COLO668 (cell line): ENCODE data around the gene NAV1.
A peak's percentile ranks its signal among the peaks of the same experiment; 100 is the strongest.
"Not testable (repeated sequence)": the region's sequence is repeated elsewhere in the genome, so short reads cannot be mapped to it uniquely, and the experiment has no call there.

Source experiments
- DNase-seq: peaks from one replicate; lab custom pipeline; 2025; ENCODE audit not compliant: unreplicated experiment; lab: John Stamatoyannopoulos, UW

Gene NAV1

GRCh38 chr1:201504179-201504631 lies 34.7 kb upstream of the NAV1 start:
- DNase-seq, result no peak

- peak; percentile 83 for DNase-seq
Observed at GRCh38 chr1:201504799-201505502, 34.0 kb upstream of the NAV1 start.

GRCh38 chr1:201505503-201505890 lies 33.4 kb upstream of the NAV1 start:
- DNase-seq, result peak; percentile 80

- DNase-seq, result peak; percentile 55
Observed at GRCh38 chr1:201506092-201506491, 32.8 kb upstream of the NAV1 start.

- peak; percentile 95 for DNase-seq
Observed at GRCh38 chr1:201506557-201507359, 32.2 kb upstream of the NAV1 start, which contains the start of gene CSRP1. Gene CSRP1 (minus strand): TSS chr1:201507123. CDS start chr1:201496303, 10,820 bp downstream.

GRCh38 chr1:201507360-201507675 lies 31.6 kb upstream of the NAV1 start:
- DNase-seq, result no peak

GRCh38 chr1:201508809-201509208 lies 30.1 kb upstream of the NAV1 start:
- DNase-seq, result no peak

GRCh38 chr1:201509601-201510374 lies 29.1 kb upstream of the NAV1 start:
- no peak for DNase-seq

GRCh38 chr1:201510734-201511133 lies 28.2 kb upstream of the NAV1 start:
- no peak for DNase-seq

GRCh38 chr1:201511396-201511940 lies 27.5 kb upstream of the NAV1 start:
- DNase-seq, result no peak

- DNase-seq, result peak; percentile 26
Observed at GRCh38 chr1:201511941-201512539, 26.9 kb upstream of the NAV1 start.

- no peak for DNase-seq
Observed at GRCh38 chr1:201513498-201514243, 25.3 kb upstream of the NAV1 start.

- DNase-seq, result no peak
Observed at GRCh38 chr1:201514466-201514865, 24.5 kb upstream of the NAV1 start.

GRCh38 chr1:201515062-201515750 lies 23.7 kb upstream of the NAV1 start:
- no peak for DNase-seq

GRCh38 chr1:201515895-201516294 lies 23.0 kb upstream of the NAV1 start:
- no peak for DNase-seq

- no peak for DNase-seq
Observed at GRCh38 chr1:201516511-201517127, 22.3 kb upstream of the NAV1 start.

GRCh38 chr1:201517631-201518030 lies 21.3 kb upstream of the NAV1 start:
- DNase-seq, result no peak

- DNase-seq, result no peak
Observed at GRCh38 chr1:201518071-201518470, 20.9 kb upstream of the NAV1 start.

- not testable (repeated sequence) for DNase-seq
Observed at GRCh38 chr1:201520046-201520575, 18.8 kb upstream of the NAV1 start.
